Adipocyte (in vitro differentiated cells): ENCODE data around the gene SRI.

Experiments
- DNase-seq: peaks from one replicate; pipeline ENCODE4 v3.0.0-alpha.2; 2015; ENCODE audit warnings: low read depth
- H3K27me3 ChIP-seq: replicated peaks from 2 replicates; pipeline ENCODE4 v1.7.0; 2013; ENCODE audit warnings: mild to moderate bottlenecking, low read length, moderate library complexity; ENCODE audit not compliant: control insufficient read depth, insufficient read depth
- H3K36me3 ChIP-seq: 2 replicates; pipeline ENCODE4 v1.7.0; 2013; ENCODE audit warnings: low read length, mild to moderate bottlenecking, moderate library complexity; ENCODE audit not compliant: control insufficient read depth, insufficient read depth, severe bottlenecking
- H3K4me1 ChIP-seq: 2 replicates; pipeline ENCODE4 v1.7.0; 2013; ENCODE audit warnings: mild to moderate bottlenecking, low read length, moderate library complexity; ENCODE audit not compliant: control insufficient read depth, insufficient read depth
- H3K4me3 ChIP-seq: 2 replicates; pipeline ENCODE4 v1.7.0; 2013; ENCODE audit warnings: mild to moderate bottlenecking, low read length, moderate library complexity
- H3K9ac ChIP-seq: 2 replicates; pipeline ENCODE4 v1.7.0; 2013; ENCODE audit warnings: mild to moderate bottlenecking, low read length, moderate library complexity
- H3K9me3 ChIP-seq: 2 replicates; pipeline ENCODE4 v1.7.0; 2013; ENCODE audit warnings: mild to moderate bottlenecking, low read length, moderate library complexity; ENCODE audit not compliant: control insufficient read depth

SRI gene

DNA sequence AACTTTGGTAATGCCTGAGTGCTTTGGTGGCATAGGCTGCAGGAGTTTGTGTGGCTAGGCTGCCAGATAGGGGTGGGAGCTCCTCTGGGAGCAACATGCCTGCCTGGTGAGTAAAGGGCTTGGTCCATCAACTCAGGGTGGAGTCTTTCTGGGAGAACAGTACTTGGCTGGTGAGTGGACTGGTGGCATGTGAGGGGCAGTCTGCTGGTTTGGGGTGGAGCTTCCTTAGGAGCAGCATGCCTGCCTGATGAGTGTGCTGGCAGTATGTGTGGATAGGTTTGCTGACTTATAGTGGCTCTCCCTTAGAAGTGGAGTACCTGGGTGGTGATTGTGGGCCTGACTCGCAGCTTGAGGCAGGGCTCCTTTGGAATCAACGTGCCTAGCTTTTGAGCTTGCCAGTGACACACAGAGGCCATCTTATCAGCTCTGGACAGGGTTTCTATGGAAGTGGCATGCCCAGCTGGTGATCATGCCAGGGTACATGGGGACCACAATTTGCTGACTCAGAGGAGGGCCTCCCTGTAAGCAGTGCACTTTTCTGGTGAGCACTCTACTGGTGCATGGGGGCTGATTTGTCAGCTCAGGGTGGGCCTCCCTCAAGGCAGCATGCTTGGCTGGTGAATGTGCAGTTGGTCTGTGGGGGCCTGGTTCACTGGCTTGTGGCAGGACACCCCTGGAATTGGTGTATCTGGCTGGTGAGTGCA lies 35.0 kb upstream of the SRI start:
- peaks cover 27% of the 10 kb centered on the region for H3K9me3 ChIP-seq
- H3K9ac ChIP-seq = no peak overlapping the region
- H3K4me3 ChIP-seq = no peak overlapping the region

GRCh38 chr7:88253640-88254039 lies 33.8 kb upstream of the SRI start:
- Histone ChIP-seq H3K9me3 (peaks cover 27% of the 10 kb centered on the region), H3K27me3 (no peaks in the 10 kb centered on the region), H3K36me3 (no peaks in the 10 kb centered on the region), H3K9ac (no peak overlapping the region), H3K4me3 (no peak overlapping the region), H3K4me1 (no peaks in the 10 kb centered on the region)
- DNase-seq = no peak

More for the DNA sequence above, 35.0 kb upstream of the SRI start:
- H3K4me1 ChIP-seq = peaks cover 2% of the 10 kb centered on the region
- no peaks in the 10 kb centered on the region for H3K36me3 ChIP-seq
- no peaks in the 10 kb centered on the region for H3K27me3 ChIP-seq
- no peak for DNase-seq

- Histone ChIP-seq H3K9me3 (no peaks in the 10 kb centered on the region), H3K27me3 (no peaks in the 10 kb centered on the region), H3K36me3 (no peaks in the 10 kb centered on the region), H3K4me3 (no peak overlapping the region), H3K4me1 (no peaks in the 10 kb centered on the region), H3K9ac (no peak overlapping the region)
- DNase-seq = no peak
These were observed 24.4 kb upstream of the SRI start for GRCh38 chr7:88244258-88244657.

DNA sequence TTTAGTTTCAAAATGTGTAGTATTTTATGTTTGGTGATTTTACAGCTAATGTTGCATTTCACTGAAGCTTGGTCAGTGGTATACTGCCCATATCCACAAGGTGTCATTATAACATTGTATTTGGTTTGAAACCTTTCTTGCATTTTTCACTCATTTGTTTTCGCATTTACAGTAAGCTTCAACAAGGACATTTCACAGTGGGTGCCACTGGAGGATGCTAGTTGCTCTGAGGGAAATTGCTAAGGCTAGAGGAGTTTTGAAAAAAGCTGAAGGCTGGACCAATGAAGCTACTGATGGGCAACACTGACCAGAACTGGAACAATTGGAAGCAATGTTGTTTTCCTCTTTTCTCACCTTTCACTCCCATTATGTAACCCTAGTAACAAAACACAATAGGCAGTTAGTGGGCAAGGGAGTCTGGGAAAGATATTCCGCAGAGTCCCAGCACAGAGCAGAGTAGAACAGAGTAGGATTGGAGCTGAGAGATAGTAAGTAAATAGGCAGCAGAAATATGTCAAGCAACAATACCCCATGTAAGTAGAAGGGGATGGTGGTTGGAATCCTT lies 23.6 kb upstream of the SRI start:
- H3K9me3 ChIP-seq = no peaks in the 10 kb centered on the region
- no peaks in the 10 kb centered on the region for H3K27me3 ChIP-seq
- H3K4me3 ChIP-seq = no peak overlapping the region
- H3K9ac ChIP-seq = no peak overlapping the region
- H3K4me1 ChIP-seq = no peaks in the 10 kb centered on the region
- peak; percentile 74 for DNase-seq
- H3K36me3 ChIP-seq = no peaks in the 10 kb centered on the region

DNA sequence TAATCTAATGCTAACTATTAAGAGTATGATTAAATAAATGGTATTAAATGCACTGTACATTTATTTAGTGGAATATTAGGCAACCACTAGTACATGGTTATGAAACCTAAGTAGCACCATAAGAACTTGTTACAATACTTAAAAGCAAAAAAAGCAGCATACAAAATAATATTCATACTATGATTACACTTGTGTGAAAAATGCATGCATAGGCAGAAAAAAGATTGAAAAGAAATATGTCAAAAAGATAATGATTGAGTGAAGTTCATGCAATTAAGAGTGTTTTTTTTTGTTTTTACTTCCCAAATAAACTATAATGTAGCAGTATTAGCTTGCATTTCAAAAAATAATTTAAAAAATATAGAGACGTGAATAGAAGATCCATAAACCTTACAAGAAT lies 20.0 kb upstream of the SRI start:
- Histone ChIP-seq H3K36me3 (no peaks in the 10 kb centered on the region), H3K9ac (no peak overlapping the region), H3K27me3 (no peaks in the 10 kb centered on the region), H3K4me1 (no peaks in the 10 kb centered on the region), H3K4me3 (no peak overlapping the region), H3K9me3 (no peaks in the 10 kb centered on the region)
- no peak for DNase-seq

DNA sequence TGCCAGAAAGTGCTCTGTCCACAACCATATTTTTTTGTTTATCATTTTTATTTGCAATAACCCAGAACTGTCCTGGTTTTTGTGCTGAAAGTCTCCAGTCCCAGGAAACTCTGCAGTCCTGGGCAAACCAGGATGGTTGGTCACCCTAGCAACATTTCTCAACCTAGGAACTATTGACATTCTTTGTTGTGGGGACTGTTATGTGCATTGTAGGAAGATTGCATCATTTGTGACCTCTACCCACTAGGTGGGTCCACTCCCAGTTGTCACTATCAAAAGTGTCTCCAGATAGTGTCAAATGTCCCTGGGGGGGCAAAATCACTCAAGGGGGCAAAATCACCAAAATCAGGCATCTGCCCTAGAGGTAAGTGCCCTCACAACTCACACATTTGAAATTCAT lies 14.0 kb upstream of the SRI start:
- Histone ChIP-seq H3K9me3 (no peaks in the 10 kb centered on the region), H3K27me3 (no peaks in the 10 kb centered on the region), H3K9ac (no peak overlapping the region), H3K4me3 (no peak overlapping the region), H3K4me1 (no peaks in the 10 kb centered on the region), H3K36me3 (no peaks in the 10 kb centered on the region)
- DNase-seq = no peak

- DNase-seq = no peak
- Histone ChIP-seq H3K36me3 (no peaks in the 10 kb centered on the region), H3K4me3 (no peak overlapping the region), H3K4me1 (peaks cover 18% of the 10 kb centered on the region), H3K9ac (no peak overlapping the region), H3K9me3 (peaks cover 4% of the 10 kb centered on the region), H3K27me3 (no peaks in the 10 kb centered on the region)
These were observed 10.8 kb upstream of the SRI start for GRCh38 chr7:88230646-88231045.

DNA sequence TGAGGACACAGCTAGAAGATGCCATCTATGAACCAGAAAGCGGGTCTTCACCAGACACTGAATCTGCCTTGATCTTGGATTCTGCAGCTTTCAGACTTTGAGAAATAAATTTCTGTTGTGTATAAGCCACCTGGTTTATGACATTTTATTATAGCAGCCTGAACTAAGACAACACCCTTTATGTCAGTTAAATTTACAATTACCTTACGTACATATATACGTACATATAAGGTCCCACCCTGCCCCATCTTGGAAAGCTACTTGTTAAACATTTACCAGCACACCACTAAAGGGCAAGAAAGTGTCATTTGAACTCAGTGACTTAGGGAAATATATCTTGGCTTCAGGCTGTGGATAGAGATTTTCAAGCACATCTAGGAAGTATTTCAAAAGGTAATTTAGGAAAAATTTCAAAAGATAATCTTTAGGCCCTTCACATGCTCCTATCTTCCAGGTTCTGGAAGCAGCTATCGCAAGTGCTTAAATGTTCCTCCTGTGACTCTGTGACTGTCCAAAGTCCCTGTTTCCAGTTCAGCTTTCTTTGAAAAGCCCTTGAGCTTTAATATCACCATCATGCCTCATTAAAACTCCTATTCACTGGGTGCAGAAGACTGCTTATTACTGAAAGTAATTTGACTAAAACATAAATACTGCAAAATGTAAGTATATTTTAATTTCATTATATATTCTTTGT lies 9.6 kb upstream of the SRI start:
- H3K4me3 ChIP-seq = no peak overlapping the region
- H3K27me3 ChIP-seq = no peaks in the 10 kb centered on the region
- H3K36me3 ChIP-seq = no peaks in the 10 kb centered on the region
- no peak for DNase-seq
- H3K4me1 ChIP-seq = peaks cover 26% of the 10 kb centered on the region
- no peak overlapping the region for H3K9ac ChIP-seq
- H3K9me3 ChIP-seq = peaks cover 4% of the 10 kb centered on the region

DNA sequence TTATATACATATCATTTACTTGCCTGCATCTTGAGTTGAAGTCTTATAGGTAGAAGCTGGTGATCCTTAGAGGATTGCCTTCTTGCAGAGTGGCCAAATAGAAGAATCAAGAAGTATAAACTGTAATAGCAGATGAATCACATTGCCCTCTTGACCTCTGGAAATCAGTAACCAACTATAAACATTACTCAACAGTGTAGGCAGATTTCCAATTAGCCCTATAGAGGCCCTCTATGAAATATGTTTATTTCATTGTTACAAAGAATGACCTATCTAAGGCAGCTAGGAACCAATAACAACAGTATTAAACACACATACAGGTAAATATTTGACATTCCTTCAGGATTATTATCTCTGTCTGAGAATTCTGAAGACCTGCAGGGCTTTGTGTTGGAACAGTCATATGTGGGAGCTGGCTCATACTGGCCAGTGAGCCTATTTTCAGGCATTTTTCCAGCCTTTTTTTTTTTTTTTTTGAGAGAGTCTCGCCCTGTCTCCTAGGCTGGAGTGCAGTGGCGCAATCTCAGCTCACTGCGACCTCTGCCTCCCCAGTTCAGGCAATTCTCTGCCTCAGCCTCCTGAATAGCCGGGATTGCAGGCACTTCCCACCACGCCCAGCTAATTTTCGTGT lies 7.2 kb upstream of the SRI start:
- H3K4me3 ChIP-seq = peak overlapping the region; percentile 48
- H3K9me3 ChIP-seq = peaks cover 4% of the 10 kb centered on the region
- no peaks in the 10 kb centered on the region for H3K36me3 ChIP-seq
- no peak overlapping the region for H3K9ac ChIP-seq
- H3K4me1 ChIP-seq = peaks cover 26% of the 10 kb centered on the region
- DNase-seq = peak; percentile 56
- no peaks in the 10 kb centered on the region for H3K27me3 ChIP-seq

GRCh38 chr7:88226201-88226600 lies 6.4 kb upstream of the SRI start:
- no peaks in the 10 kb centered on the region for H3K27me3 ChIP-seq
- peaks cover 4% of the 10 kb centered on the region for H3K9me3 ChIP-seq
- peaks cover 28% of the 10 kb centered on the region for H3K4me1 ChIP-seq
- H3K4me3 ChIP-seq = no peak overlapping the region
- no peak overlapping the region for H3K9ac ChIP-seq
- H3K36me3 ChIP-seq = no peaks in the 10 kb centered on the region
- DNase-seq = no peak

DNA sequence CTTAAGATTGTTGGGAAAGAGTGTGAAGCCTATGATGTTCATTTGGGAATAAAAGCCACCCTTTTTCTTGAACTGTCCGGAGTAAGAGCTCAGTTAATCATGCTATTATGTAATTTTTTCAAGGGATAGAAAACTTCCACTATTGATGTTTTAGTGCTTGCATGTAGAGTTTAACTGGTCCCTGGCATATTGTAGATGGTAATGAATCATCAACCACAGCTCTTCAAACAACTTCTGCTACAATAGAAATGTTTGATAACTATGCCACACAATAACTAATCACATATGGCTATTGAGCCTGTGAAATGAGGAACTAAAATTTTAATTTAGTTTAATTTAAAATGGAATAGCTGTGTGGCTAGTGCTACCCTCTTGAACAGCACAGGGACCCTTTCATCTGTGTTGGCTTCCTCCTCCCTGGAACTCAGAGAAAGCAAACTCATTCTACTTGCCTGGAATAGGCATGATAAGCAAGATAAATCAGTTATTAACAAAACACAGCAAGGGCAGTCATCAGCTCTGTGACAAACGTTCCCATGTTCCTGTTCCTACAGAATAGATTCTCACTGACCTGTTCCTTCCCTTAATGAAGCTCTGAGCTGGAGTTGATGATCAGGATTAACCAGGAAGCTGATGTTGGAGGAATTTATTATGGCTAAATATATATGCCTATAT lies 4.9 kb upstream of the SRI start:
- Histone ChIP-seq H3K4me3 (no peak overlapping the region), H3K36me3 (no peaks in the 10 kb centered on the region), H3K4me1 (peaks cover 34% of the 10 kb centered on the region), H3K9me3 (peaks cover 4% of the 10 kb centered on the region), H3K27me3 (no peaks in the 10 kb centered on the region), H3K9ac (no peak overlapping the region)
- peak; percentile 16 for DNase-seq
